GM19240 (cell line): Measurements from ENCODE around the gene TMEM170A.
"Not testable (repeated sequence)": the region's sequence is repeated elsewhere in the genome, so short reads cannot be mapped to it uniquely, and the experiment has no call there.

Experiments
- DNase-seq: peaks from one replicate; pipeline ENCODE4 v3.0.0; 2011; ENCODE audit warnings: low spot score; ENCODE audit not compliant: insufficient read length

Gene TMEM170A

DNA sequence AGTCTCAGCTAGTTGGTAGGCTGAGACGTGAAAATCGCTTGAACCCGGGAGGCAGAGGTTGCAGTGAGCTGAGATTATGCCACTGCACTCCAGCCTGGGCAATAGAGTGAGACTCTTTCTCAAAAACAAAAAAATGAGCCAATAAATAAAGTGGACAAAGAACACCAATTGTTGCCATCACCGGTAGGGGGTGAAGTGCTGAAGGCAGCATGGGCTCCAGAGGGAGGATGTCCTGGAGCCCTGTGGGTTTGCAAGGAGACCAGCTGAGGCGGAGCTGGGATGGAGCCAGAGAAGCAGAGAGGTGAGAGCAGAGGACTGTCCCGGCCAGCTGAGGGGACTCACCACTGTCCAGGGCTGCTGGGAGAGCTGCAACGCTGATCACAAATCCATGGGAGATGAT is 17.0 kb upstream of the TMEM170A start:
- DNase-seq, result no peak

GRCh38 chr16:75479421-75479990 is 15.0 kb upstream of the TMEM170A start:
- no peak for DNase-seq

DNA sequence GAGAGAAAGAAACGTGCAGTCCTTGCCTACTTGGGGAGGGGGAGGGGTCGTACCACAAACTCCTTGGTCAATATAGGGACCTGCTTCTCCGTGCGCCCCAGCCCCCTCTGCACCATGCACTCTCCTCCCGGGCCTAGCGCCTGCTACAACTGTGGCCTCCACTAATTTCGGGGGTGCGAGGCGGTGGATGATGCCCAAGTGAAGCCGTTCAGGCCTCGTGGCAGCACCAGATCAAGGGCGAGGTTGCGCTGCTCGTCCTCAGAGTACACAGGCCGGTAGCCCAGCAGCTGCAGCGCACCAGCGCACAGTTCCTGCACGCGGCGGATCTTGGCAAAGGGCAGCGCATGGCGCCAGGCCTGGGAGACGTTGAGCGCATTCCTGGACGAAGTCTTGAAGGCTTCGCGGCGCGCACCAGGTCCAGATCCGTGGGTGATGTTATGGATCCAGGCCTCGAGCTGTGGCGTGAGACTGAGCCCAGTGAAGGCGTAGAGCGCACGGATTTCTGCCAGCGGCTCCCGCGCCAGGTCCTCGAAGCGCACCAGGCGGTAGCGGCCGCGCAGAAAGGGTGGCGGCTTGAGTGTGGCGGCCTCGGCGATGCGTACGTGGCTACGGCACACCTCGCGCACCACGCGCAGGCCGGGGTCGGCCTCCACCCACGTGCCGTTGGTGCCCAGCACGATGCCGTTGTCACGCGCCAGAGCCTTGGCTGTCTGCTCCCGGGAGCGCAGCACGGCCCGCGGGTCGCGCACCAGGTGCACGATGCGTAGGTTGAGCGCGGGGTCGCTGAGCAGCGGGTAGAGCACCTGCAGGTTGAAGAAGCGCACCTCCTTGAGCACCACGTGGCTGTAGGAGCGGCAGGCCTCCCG is 14.2 kb upstream of the TMEM170A start:
- DNase-seq, result no peak

DNA sequence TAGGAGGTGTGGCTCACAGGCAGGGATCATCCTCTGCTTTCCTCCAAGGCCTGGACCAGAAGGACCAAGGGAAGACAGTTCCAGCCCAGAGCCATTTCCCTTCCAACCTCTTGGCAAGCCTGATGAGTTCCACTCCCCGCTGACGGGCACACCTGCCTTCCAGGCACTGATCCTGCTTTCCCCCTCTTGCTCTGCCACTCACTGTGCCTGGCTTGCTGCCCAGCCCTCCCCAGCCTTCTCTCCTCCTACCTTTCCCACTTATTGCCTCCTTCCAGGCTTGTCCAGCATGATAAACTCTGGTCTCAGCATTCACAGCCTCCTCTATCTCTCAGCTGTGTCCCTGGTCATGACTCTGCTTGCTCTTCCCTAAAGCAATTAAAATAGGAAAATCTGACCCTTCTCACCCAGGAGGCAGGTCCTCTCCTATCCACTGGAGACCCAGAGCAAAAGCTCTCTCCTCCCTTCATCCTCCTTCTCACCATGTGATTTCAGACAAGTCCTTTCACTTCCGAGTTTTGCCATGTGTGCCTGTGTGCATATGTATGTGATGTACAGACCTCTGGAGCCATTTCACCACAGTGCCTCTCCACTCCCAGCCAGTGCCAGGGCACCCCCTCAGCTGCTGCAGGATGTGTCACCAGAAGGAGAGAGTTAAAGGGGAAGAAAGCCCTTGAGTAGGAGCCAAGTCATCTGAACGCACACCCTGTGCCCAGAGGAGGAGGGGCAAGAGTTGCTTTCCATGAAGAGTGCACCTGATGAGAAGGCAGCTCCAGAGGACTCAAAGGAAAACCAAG is 13.4 kb upstream of the TMEM170A start:
- DNase-seq, result no peak

DNA sequence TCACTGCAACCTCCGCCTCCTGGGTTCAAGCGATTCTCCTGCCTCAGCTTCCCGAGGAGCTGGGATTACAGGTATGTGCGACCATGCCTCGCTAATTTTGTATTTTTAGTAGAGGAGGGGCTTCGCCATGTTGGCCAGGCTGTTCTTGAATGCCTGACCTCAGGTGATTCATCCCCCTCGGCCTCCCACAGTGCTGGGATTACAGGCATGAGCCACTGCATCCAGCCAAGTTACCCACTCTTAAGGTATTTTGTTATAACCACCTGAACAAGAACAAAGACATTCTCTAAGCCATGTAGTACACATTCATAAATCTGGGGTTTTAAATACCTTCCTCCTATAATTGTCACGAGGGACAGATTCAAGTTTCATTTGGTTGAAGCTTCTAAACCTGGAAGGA is 12.3 kb upstream of the TMEM170A start:
- no peak for DNase-seq

DNA sequence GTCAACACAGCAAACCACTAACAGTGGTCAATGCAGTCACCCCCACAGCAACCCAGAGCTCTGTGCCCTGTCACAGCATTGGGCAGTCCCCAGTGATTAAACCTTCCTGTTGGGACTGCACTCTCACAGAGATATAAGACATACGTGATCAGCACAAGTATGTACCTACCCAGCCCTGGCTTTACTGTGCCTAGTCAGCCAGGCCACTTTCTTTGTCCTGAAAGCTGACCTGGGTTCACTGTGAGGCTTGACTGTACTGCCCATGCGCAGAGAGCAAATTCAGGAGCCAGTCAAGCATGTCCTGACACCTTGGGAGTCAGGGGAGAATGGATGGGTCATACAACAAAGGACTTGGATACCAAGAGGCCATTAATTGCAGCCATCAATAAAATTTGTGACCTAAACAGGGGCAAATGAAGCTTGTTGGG is 10.9 kb upstream of the TMEM170A start:
- no peak for DNase-seq

- DNase-seq, result no peak
Observed at GRCh38 chr16:75472908-75473877, 8.7 kb upstream of the TMEM170A start.

DNA sequence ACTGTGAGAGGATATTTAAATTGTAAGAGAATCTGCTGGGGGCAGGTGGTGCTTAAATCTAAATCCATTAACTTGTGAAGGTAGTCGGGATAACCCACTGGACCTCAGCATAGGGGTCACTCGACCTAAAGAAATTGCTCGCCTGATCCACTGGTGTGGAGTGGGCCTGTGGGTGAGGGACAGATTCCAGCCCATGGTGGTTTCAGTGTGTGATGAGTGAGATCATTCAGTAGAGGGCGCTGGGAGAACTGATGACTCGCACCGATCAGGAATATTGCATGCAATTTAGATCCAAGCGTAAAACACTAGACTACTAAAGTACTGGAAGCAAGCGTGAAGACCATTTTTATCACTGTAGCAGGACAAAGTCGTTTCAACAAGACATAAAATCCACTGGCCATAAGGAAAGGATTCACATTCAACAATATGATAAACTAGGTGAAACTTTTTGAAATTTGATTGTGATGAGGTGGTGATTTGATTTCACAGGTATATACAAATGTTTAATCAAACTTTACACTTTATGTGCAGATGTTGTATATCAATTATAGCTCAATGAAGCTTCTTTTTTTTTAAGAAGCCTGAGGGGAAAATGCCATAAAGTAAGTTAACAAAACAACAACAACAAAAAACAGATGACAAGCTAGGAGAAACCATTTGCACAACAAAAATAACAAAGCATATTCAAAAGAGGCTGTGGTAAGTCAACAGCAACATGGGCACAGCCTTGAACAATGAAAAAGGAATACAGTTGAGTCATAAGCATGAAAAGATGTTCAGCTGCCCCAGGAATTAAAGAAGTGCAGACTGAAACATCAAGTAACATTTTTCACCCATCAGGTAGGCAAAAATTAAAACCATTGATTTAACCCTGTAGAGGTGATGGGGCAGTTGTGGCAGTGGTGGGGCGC is 7.5 kb upstream of the TMEM170A start:
- peak; percentile 68 for DNase-seq

- no peak for DNase-seq
Observed at GRCh38 chr16:75466760-75467159, 2.3 kb upstream of the TMEM170A start.

GRCh38 chr16:75463389-75464121 is 934 bp downstream of the TMEM170A start:
- DNase-seq, result not testable (repeated sequence)

- no peak for DNase-seq
Observed at GRCh38 chr16:75462806-75463205, 1.7 kb downstream of the TMEM170A start.

DNA sequence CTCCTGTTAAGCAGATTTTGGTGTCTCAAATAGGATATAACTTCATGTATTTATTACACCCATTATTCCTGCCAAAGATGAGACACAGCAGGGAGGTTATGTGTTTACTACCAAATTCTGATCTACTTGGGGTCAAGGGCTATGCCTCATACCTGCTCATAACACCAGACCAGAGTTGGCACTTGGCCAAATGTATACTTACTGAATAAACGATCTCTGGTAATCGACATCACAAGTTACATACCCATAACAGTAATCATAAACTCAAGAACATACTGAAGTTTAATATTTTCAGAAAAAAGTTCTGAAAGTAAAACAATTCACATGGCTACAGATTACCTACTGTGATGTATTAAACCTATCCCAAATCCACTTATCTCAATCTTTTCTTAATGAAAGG is 2.9 kb downstream of the TMEM170A start:
- DNase-seq, result no peak

GRCh38 chr16:75460446-75460845 is 4.0 kb downstream of the TMEM170A start:
- DNase-seq, result no peak

DNA sequence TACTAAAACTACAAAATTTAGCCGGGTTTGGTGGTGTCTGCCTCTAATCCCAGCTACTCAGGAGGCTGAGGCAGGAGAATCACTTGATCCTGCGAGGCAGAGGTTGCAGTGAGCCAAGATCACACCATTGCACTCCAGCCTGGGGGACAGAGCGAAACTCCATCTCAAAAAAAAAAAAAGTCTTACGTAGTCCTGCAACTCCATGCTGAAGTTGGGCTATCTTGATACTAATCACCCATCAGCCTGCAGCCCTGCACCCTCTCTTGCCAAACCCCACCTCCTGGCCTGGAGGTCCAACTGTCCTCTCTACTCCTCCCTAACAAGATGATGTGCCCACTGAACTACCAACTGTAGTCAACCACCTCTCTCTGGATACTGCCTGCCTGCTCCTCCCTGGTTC is 4.8 kb downstream of the TMEM170A start:
- no peak for DNase-seq

GRCh38 chr16:75458439-75458838 is 6.0 kb downstream of the TMEM170A start:
- DNase-seq, result no peak

DNA sequence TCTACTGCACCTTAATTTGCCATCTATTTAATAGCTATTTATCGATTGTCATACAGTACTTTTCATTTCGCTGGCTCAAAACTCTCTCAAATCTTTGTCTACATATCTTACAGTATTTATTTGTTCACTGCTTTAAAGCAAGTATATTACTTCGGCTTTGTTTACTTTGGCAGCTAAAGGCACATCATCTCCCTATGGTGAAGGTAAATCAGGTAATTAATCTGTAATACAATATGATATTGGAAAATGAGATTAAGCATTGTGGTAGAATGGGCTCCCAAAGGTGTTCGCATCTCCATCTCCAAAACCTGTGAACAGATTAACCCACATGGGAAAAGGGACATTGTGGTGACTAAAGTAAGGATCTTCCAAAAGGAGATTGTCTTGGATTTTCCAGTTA is 6.5 kb downstream of the TMEM170A start:
- no peak for DNase-seq

DNA sequence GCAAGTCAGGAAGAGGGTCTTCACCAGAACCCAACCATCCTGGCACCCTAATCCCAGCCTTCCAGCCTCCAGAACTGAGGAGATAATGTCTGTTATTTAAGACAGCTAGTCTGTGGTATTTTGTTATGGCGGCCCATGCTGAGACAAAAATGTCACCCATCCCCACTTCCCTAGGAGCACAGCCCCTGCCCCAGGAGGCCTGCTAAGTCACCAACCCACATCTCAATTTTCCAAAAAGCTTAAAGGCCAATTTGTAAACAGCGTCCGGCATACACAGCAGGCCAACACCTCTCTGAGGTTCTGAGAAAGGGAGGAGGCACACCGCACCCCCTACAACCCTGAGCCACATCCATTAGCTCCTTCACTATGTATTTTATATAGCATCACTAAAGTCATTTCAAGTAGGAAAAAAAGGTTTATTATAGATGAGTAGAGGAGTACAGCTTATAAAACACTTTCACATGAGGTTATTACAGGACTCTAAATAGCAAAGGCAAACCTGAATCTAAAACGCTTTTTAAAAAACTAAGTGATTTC is 6.9 kb downstream of the TMEM170A start:
- DNase-seq, result no peak

GRCh38 chr16:75456971-75457370 is 7.5 kb downstream of the TMEM170A start:
- no peak for DNase-seq

- DNase-seq, result not testable (repeated sequence)
Observed at GRCh38 chr16:75456486-75456885, 8.0 kb downstream of the TMEM170A start.
